Peyer's patch (tissue), 4 donors: ENCODE data around the gene TNFRSF14.

Experiments
- POLR2A ChIP-seq, 2 donors: fragments of 450-650 bp; IDR thresholded peaks; one replicate each; pipeline ENCODE4 v1.5.1; 2017; ENCODE audit warnings: antibody characterized with exemption in 2 of 2, mild to moderate bottlenecking in 2 of 2, moderate library complexity in 2 of 2
- TF ChIP-seq, protein P1 (sequence below), 6 experiments: fragments of 450-650 bp in 4 of 6; fragments of 200-600 bp in 2 of 6; sonication (generic) in 1 of 6; IDR thresholded peaks; one replicate each; pipeline ENCODE4 v1.5.1; 2017 to 2019; ENCODE audit warnings: antibody characterized with exemption in 6 of 6, mild to moderate bottlenecking in 3 of 6, moderate library complexity in 1 of 6

DNA sequence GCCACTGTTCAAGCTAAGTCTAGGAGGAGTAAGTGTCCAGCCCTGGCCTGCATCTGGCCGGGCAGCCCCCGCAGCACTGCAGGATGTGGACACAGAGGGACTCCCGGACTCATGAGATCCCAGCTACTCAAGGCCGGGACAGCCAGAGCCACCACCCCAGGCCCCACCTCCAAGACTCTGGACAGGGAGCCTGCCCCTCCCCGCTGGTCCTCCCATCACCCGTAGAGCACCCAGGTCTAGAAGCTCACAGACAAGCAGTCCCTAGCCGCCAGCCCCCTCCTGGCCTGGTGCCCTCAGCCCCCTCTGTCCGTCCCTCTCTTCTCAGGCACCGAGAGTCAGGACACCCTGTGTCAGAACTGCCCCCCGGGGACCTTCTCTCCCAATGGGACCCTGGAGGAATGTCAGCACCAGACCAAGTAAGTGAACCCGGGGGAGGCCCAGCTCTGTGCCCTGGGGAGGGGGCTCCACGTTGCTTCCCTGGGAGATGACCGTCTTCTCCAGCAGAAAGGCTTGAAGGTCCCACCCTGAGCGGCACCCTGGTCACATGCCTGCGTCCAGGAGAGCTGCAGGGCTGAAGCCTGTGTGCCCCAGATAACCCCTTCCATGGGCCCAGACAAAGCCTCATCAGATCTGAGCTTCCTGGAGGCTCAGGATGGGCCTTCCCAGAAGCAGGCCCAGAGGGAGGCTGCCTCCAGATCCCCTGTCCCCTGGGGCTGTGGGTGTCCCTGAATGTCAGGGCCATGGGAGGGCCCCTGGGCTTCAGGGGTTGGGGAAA lies 4.3 kb downstream of the TNFRSF14 start:
- TF ChIP-seq, protein P1, sequence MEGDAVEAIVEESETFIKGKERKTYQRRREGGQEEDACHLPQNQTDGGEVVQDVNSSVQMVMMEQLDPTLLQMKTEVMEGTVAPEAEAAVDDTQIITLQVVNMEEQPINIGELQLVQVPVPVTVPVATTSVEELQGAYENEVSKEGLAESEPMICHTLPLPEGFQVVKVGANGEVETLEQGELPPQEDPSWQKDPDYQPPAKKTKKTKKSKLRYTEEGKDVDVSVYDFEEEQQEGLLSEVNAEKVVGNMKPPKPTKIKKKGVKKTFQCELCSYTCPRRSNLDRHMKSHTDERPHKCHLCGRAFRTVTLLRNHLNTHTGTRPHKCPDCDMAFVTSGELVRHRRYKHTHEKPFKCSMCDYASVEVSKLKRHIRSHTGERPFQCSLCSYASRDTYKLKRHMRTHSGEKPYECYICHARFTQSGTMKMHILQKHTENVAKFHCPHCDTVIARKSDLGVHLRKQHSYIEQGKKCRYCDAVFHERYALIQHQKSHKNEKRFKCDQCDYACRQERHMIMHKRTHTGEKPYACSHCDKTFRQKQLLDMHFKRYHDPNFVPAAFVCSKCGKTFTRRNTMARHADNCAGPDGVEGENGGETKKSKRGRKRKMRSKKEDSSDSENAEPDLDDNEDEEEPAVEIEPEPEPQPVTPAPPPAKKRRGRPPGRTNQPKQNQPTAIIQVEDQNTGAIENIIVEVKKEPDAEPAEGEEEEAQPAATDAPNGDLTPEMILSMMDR (IDR thresholded peaks at IDR 0.05): no peak
- TF ChIP-seq POLR2A (IDR thresholded peaks at IDR 0.05): no peak
